ACC112 (cell line): ENCODE results near the gene DKK3.

Experiments used
- H2AFZ ChIP-seq: fragments of 200-600 bp; sonication (generic); one replicate; pipeline ENCODE4 v1.6.0; 2017; ENCODE audit warnings: antibody characterized with exemption, low read length; ENCODE audit not compliant: unreplicated experiment
- H3K27ac ChIP-seq: fragments of 200-600 bp; sonication (generic); 2 replicates; pipeline ENCODE4 v1.5.1; 2014; ENCODE audit warnings: low read depth, mild to moderate bottlenecking, antibody characterized with exemption, low read length, moderate library complexity
- H3K27me3 ChIP-seq: fragments of 200-600 bp; sonication (generic); 2 replicates; pipeline ENCODE4 v1.6.1; 2014; ENCODE audit warnings: mild to moderate bottlenecking, antibody characterized with exemption, low read length, moderate library complexity, mixed read lengths; ENCODE audit not compliant: insufficient read depth
- H3K36me3 ChIP-seq: fragments of 200-600 bp; sonication (generic); 2 replicates; pipeline ENCODE4 v1.6.1; 2016; ENCODE audit warnings: mild to moderate bottlenecking, antibody characterized with exemption, low read length, moderate library complexity, mixed read lengths; ENCODE audit not compliant: insufficient read depth
- H3K4me1 ChIP-seq: fragments of 200-600 bp; sonication (generic); one replicate; pipeline ENCODE4 v1.6.1; 2016; ENCODE audit warnings: low read length, mixed read lengths; ENCODE audit not compliant: insufficient read depth, unreplicated experiment, control insufficient read depth
- H3K4me3 ChIP-seq: fragments of 200-600 bp; sonication (generic); 2 replicates; pipeline ENCODE4 v1.5.1; 2014; ENCODE audit warnings: mild to moderate bottlenecking, low read depth, low read length
- H3K79me2 ChIP-seq: fragments of 200-600 bp; sonication (generic); one replicate; pipeline ENCODE4 v1.6.0; 2016; ENCODE audit warnings: low read length; ENCODE audit not compliant: control insufficient read depth, unreplicated experiment, insufficient read depth

Gene DKK3

DNA sequence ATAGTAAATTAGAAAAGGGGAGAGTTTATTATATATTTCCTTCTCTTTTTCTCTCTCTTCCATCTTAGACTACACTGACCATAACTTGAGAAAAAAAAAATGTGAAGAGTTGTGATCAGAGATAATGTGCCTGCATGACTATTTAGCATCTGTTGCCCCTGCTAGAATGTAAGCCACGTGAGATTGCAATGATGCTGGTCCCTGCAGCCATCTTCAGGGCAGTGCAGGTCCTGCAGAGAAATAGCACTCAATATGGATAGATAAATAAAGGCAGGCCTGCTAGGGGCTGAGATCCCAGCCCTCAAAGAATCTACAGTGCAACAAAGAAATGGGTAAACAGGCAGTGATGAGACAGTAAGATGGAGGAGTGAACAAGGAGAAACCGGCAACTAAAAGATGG is 7.8 kb upstream of the DKK3 start:
- Histone ChIP-seq H3K27ac (no peak overlapping the region), H3K4me1 (peaks cover 18% of the 10 kb centered on the region), H3K36me3 (no peaks in the 10 kb centered on the region)

DNA sequence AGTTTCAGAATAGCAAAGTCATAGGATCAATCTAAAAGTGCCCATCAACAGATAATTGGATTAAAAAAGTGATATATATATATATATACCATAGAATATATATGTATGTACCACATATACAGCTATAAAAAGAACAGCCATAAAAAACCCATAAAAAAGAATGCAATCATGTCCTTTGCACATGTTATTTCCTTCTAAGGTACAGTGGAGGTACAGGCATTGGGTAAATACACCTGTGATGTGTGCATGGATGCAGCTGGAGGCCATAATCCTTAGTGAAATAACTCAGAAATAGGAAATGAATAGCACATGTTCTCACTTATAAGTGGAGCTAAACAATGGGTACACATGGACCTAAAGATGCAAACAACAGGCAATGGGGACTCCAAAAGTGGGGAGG is 7.1 kb upstream of the DKK3 start:
- H3K4me1 ChIP-seq = peaks cover 18% of the 10 kb centered on the region
- H3K27me3 ChIP-seq = no peaks in the 10 kb centered on the region
- no peaks in the 10 kb centered on the region for H3K79me2 ChIP-seq
- H2AFZ ChIP-seq = no peak overlapping the region
- no peaks in the 10 kb centered on the region for H3K36me3 ChIP-seq
- H3K27ac ChIP-seq = no peak overlapping the region
- no peak overlapping the region for H3K4me3 ChIP-seq

More for the DNA sequence above, 7.8 kb upstream of the DKK3 start:
- no peaks in the 10 kb centered on the region for H3K27me3 ChIP-seq
- H3K4me3 ChIP-seq = no peak overlapping the region
- H2AFZ ChIP-seq = no peak overlapping the region
- no peaks in the 10 kb centered on the region for H3K79me2 ChIP-seq

DNA sequence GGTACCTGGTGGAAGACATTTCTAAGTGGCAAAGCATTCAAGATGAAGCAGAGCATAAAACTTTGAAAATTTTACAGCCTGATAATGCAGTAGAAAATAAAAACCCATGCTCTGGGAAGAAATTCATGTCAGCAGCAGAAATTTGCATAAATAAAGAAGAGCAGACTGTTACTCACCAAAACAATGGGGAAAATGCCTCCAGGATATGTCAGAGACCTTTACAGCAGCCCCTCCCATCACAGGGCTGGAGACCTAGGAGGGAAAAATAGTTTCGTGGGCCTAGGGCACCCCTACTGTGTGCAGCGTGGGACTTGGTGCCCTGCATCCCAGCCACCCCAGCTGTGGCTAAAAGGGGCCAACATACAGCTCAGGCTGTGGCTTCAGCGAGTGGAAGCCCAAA is 5.4 kb upstream of the DKK3 start:
- no peak overlapping the region for H3K4me3 ChIP-seq

DNA sequence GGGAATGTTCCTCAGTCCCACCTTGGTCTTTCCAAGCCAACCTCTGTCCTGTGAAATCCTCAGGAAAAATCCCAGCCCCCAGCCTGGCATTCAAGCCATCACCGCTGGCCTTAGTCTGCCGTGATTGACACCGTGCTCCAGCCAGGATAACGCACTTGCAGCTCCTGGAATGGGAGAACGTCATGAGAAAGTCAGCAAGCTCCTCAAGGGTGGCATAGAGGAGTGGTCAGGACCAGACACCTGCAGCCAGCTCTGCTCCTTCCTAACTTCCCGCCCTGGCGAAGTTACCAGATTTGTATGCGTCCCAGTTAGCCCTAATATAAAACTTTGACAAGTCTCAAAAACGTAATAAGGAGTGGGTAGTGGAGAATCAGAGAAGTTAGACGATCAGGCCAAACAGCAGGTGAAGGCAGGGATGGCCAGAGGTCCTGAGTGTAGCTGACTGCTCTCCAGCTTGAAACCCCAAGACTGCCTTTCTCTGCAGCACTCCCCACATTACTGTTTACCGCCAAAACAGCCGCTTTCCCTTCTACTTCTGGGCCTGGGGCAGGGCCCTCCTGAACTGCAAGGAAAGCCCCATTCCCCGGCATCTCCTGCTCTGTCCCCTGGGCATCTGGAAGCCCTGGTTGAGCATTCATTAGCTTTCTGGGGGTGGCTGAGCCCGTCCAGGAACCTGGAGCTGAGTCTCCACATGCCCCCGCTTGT is 1.3 kb upstream of the DKK3 start:
- Histone ChIP-seq H2AFZ (no peak overlapping the region), H3K27ac (no peak overlapping the region), H3K79me2 (no peaks in the 10 kb centered on the region), H3K27me3 (peaks cover 18% of the 10 kb centered on the region), H3K36me3 (no peaks in the 10 kb centered on the region), H3K4me3 (peak overlapping the region; percentile 58), H3K4me1 (peaks cover 27% of the 10 kb centered on the region)

More for the DNA sequence above, 5.4 kb upstream of the DKK3 start:
- Histone ChIP-seq H3K79me2 (no peaks in the 10 kb centered on the region), H3K36me3 (no peaks in the 10 kb centered on the region), H3K27ac (no peak overlapping the region), H2AFZ (no peak overlapping the region), H3K4me1 (peaks cover 18% of the 10 kb centered on the region), H3K27me3 (peaks cover 13% of the 10 kb centered on the region)

DNA sequence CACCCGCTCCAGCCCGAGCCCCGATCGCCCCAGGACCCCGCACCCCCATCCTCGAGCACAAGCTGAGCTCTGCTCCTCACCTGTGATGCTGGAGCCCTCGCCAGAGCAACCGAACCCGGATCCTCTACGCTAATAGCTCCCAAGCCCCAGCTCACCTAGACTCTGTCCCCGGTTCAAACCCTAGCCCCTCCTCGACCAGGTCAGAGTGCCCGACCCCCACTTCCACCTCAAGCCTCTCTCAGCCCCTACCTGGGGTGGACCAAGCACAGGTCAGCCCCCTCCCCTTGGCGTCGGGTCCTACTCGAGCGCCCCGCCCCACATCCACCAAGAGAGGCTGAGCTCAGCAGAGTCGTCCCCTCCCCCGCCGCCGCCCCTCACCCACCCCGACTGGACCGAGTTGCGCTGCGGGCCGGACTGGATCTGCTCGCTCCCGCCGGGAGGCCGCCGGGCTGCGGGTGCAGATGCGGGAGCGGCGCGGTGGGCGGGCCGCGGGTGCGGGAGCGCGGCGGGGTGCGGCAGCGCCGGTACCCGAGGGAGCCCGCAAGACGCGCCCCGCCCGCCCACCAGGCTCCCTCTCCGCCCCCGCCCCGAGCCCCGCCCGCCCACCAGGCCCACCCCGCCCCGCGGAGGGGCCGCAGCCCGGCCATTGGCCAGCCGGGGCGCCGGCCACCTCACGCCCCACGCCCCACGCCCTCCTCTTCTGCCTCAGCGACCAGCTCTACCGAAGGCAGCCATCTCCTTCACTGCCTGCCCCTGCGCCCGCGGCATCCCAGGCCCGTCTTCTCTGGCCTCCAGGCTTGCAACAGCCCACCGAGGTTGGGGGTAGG is 577 bp upstream of the DKK3 start:
- Histone ChIP-seq H3K27ac (no peak overlapping the region), H3K4me1 (peaks cover 29% of the 10 kb centered on the region), H2AFZ (peak overlapping the region; percentile 70), H3K79me2 (peaks cover 3% of the 10 kb centered on the region), H3K4me3 (peak overlapping the region; percentile 83), H3K36me3 (no peaks in the 10 kb centered on the region), H3K27me3 (peaks cover 18% of the 10 kb centered on the region)

DNA sequence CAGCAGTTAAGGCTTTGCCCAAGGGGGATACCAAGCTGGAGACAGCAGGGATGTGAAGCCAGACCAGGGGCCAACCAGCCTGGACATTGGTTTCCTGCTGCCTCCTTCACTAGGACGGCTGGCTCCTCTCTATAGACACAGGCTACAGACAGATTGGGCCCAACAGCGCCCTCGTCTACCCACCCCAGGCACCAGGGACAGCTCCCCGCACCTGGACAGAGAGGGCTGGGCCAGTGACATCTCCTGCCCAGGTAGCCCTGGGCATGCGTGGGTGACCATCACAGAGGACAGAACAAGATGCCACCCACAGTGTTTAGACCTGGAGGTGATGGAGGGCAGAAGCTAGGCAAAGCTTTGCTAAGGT is 1.2 kb downstream of the DKK3 start:
- H3K4me3 ChIP-seq = peak overlapping the region; percentile 83; the same call in 1 of the 2 replicates
- peaks cover 3% of the 10 kb centered on the region for H3K79me2 ChIP-seq
- no peaks in the 10 kb centered on the region for H3K36me3 ChIP-seq
- H3K4me1 ChIP-seq = peaks cover 29% of the 10 kb centered on the region
- no peak overlapping the region for H3K27ac ChIP-seq
- no peak overlapping the region for H2AFZ ChIP-seq
- peaks cover 18% of the 10 kb centered on the region for H3K27me3 ChIP-seq

DNA sequence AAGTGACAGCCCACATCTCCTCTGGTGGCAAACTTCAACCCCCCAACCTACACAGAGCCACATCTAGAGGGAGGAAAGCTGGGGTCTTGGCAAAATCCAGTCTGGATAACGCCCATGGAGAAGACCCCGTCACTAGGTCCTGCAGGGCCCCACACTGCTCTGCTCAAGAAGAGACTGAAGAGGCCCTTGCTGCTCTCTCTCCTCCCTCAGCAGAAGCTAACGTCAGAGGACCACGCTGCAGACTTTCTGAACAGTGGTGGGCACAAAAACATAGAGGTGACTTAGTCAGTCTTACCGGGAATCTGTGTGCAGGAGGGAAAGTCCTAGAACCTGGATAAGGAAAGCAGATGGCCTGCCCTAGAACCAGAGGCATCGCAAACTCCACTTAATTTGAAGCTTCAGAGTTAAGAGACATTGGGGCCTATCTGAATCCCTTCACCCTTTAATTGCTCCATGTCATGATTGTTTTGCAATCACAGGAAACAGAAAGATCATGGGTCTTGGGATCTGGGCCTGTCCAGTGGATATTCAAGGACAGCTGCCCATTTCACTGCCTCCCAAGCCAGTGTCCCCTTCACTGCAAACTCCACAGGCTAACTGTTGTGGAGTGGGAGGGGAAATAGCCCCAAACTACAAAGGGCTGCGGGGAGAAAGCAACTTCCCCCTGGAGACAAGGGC is 1.7 kb downstream of the DKK3 start:
- H3K79me2 ChIP-seq = peaks cover 3% of the 10 kb centered on the region
- H3K4me3 ChIP-seq = no peak overlapping the region
- peaks cover 18% of the 10 kb centered on the region for H3K27me3 ChIP-seq
- H3K27ac ChIP-seq = no peak overlapping the region
- H3K36me3 ChIP-seq = no peaks in the 10 kb centered on the region
- peaks cover 29% of the 10 kb centered on the region for H3K4me1 ChIP-seq
- H2AFZ ChIP-seq = no peak overlapping the region

DNA sequence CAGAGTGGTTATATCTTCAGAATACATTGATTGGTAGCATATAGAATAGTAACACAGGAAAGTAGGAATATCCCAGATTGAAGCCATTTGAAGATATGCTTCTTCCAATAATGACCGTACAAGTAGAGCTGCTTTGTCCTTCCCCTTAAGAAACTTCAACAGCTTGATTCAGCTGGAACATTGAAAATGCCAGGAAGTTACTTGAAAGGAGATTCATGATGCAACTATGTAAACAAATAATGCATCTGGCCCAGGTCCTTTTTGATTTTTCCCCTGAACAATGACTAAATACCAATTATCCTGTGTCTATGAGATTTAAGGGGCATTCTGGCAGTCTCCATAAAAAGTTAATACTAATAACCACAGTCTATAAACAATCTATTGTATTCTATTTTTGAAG is 3.0 kb downstream of the DKK3 start:
- Histone ChIP-seq H3K4me1 (peaks cover 29% of the 10 kb centered on the region), H3K27ac (peak overlapping the region; percentile 54), H2AFZ (no peak overlapping the region), H3K36me3 (no peaks in the 10 kb centered on the region), H3K27me3 (peaks cover 18% of the 10 kb centered on the region), H3K79me2 (peaks cover 3% of the 10 kb centered on the region), H3K4me3 (peak overlapping the region; percentile 63; the same call in 1 of the 2 replicates)

DNA sequence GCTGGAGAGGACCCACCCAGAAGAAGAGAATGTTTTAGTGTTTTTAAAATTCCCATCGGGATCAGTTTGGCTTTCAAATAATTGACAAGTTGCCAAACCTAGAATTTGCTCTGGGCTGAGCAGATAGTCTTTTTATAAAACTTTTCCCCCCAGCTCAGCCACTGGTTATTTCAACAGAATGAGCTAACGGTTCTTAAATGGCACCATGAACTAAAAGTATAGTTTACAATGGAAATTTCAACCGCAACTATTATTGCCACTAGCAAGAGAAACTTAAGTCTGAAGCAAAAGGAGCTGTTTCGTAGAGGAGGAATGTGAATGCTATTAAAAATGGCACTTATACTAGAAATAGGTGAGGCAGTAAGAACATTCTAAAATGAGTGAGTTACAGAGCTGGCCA is 3.4 kb downstream of the DKK3 start:
- Histone ChIP-seq H3K4me1 (peaks cover 29% of the 10 kb centered on the region), H3K79me2 (peaks cover 3% of the 10 kb centered on the region), H2AFZ (no peak overlapping the region), H3K27me3 (peaks cover 15% of the 10 kb centered on the region), H3K36me3 (no peaks in the 10 kb centered on the region), H3K27ac (peak overlapping the region; percentile 54), H3K4me3 (peak overlapping the region; percentile 63; the same call in 1 of the 2 replicates)

DNA sequence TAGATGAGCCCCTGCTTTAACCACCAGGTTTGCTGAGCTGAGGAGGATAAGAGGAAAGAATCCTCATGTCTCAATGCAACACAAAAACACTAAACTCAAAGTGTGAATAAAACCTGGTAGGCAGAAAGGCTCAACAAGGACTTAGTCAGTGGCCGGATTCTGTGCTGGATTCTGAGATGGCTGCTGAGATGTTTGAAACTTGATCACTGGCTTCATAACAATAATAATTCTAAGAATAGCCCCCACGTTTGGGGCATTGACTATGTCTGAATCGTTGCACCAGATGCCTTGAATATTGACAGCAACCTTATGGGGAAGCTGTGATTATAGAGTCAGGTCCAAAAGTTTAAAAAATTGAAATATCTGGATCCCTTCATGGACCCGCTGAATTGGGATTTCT is 4.6 kb downstream of the DKK3 start:
- no peak overlapping the region for H3K27ac ChIP-seq
- peaks cover 5% of the 10 kb centered on the region for H3K27me3 ChIP-seq
- no peaks in the 10 kb centered on the region for H3K36me3 ChIP-seq
- peaks cover 3% of the 10 kb centered on the region for H3K79me2 ChIP-seq
- no peak overlapping the region for H3K4me3 ChIP-seq
- peaks cover 33% of the 10 kb centered on the region for H3K4me1 ChIP-seq
- no peak overlapping the region for H2AFZ ChIP-seq
